Measurements from ENCODE around the gene RAB15. TPM values are rescaled to one million over a fixed set of nuclear protein-coding genes. Genes with fewer than 3 reads are reported as not detected.
A peak's percentile ranks its signal among the peaks of the same experiment; 100 is the strongest.

The RAB15 gene
- total and polyA plus RNA-seq, 2 of the 8 experiments (the other 6 are each of a cell fraction or from before 2014, with no cell fraction given): 38.8 to 58.1 TPM

- 0 out of 2 replicates have a peak overlapping the region, but pooled peaks have one; percentile 43 for H2BK12ac ChIP-seq (ENCODE audit: low read depth, low read length)
- no peak overlapping the region for H2BK15ac ChIP-seq (ENCODE audit: low read length)
- H4K20me1 ChIP-seq (replicated peaks in 1 of 2; ENCODE audit: control insufficient read depth in 1 of 2, insufficient read depth in 2 of 2, low read length in 2 of 2): peaks cover 0 to 2% of the 10 kb centered on the region in 2 experiments
- H2AFZ ChIP-seq (ENCODE audit: low read length): no peak overlapping the region
- peaks cover 5 to 16% (median 15%) of the 10 kb centered on the region in 4 experiments; a peak in 6 of 7 replicates for H3K4me1 ChIP-seq (replicated peaks in 1 of 4; ENCODE audit: control insufficient read depth in 3 of 4, insufficient read depth in 4 of 4, low read length in 3 of 4)
- ChIA-PET CTCF (ENCODE audit: partially characterized antibody) (interaction anchor here (0.7 to 3.8 kb wide), 28 partner anchors 8 to 178 kb away, joined by 3 to 25 read pairs (median 5); partner anchors contain the start of gene GPX2), POLR2A (ENCODE audit: partially characterized antibody) (interaction anchor here (0.8 to 2.2 kb wide), 5 partner anchors 9 to 39 kb away, joined by 3 to 9 read pairs (median 3); partner anchors contain the start of gene CHURC1)
- no peak overlapping the region for H3K27ac ChIP-seq (ENCODE audit: low read depth, low read length)
- WGBS, 2 experiments (ENCODE audit: extremely low coverage in 1 of 2, insufficient coverage in 1 of 2, insufficient read length in 1 of 2, insufficient replicate concordance in 2 of 2, low coverage in 1 of 2, low lambda C conversion rate in 2 of 2, missing lambda C conversion rate in 1 of 2): 97% methylated on average over 8 of the region's 8 CpGs; no CpG with 5 or more reads in 1 of the 2 experiments
- no peak overlapping the region for H3K18ac ChIP-seq (ENCODE audit: extremely low read depth, low read length)
- no peak for DNase-seq (ENCODE audit: low read depth in 1 of 2, low spot score in 2 of 2)
- no peak overlapping the region for H3K9ac ChIP-seq (replicated peaks in 1 of 4; ENCODE audit: extremely low read depth in 1 of 4, low read depth in 3 of 4, low read length in 3 of 4)
- H4K91ac ChIP-seq (replicated peaks; ENCODE audit: insufficient read length, low read length): peak overlapping the region; percentile 23
- peaks cover 5 to 25% (median 12%) of the 10 kb centered on the region in 4 experiments; a peak in 4 of 8 replicates for H3K36me3 ChIP-seq (ENCODE audit: control insufficient read depth in 2 of 4, insufficient read depth in 4 of 4, low read length in 3 of 4)
- no peak overlapping the region for H3K23ac ChIP-seq (ENCODE audit: insufficient read length)
- no peak for FAIRE-seq
- no peaks in the 10 kb centered on the region for H3K27me3 ChIP-seq (replicated peaks in 1 of 4; ENCODE audit: control insufficient read depth in 3 of 4, extremely low read depth in 1 of 4, insufficient read depth in 3 of 4, low read length in 3 of 4)
- no peaks in the 10 kb centered on the region for H3K79me2 ChIP-seq (ENCODE audit: control insufficient read depth in 1 of 2, insufficient read depth in 2 of 2, low read length in 2 of 2)
- H3K79me1 ChIP-seq (ENCODE audit: low read depth, low read length): no peaks in the 10 kb centered on the region; the same call in 1 of the 2 replicates
- H4K5ac ChIP-seq (ENCODE audit: insufficient read length, low read depth, low read length): no peak overlapping the region
- no peaks in the 10 kb centered on the region for H3K9me3 ChIP-seq (ENCODE audit: insufficient read depth in 2 of 2, low read depth in 1 of 2, low read length in 1 of 2)
- no peak overlapping the region for H3K56ac ChIP-seq (replicated peaks; ENCODE audit: insufficient read length, low read depth, low read length)
- no peak overlapping the region for H2BK120ac ChIP-seq (replicated peaks; ENCODE audit: low read depth, low read length)
- no peak overlapping the region for H3K4me3 ChIP-seq (ENCODE audit: extremely low read depth in 1 of 4, insufficient read depth in 2 of 4, low read depth in 3 of 4, low read length in 4 of 4)
- no peak overlapping the region for H3K4me2 ChIP-seq (ENCODE audit: insufficient read depth in 1 of 2, low read depth in 2 of 2, low read length in 2 of 2)
- no peak overlapping the region for H3K14ac ChIP-seq (ENCODE audit: insufficient read length)
- no peak overlapping the region for H3K4ac ChIP-seq (replicated peaks; ENCODE audit: insufficient read length, low read depth, low read length)
- H2AK5ac ChIP-seq (ENCODE audit: low read depth, low read length): no peak overlapping the region
- no peaks in the 10 kb centered on the region for H3K23me2 ChIP-seq (ENCODE audit: low read depth, low read length)
- H4K8ac ChIP-seq (ENCODE audit: extremely low read depth, insufficient read depth, low read length): no peak overlapping the region
- no peak overlapping the region for H2BK20ac ChIP-seq (ENCODE audit: low read length)
- H2BK5ac ChIP-seq (ENCODE audit: low read depth, low read length): no peak overlapping the region
- TF ChIP-seq ASH2L (IDR thresholded peaks at IDR 0.05; ENCODE audit: low read length): no peak
- no peak for TF ChIP-seq GABPA (IDR thresholded peaks at IDR 0.05; ENCODE audit: borderline replicate concordance, insufficient read depth, low read length)
- no peak for TF ChIP-seq CTCF (IDR thresholded peaks at IDR 0.05; ENCODE audit: control extremely low read depth in 1 of 3, insufficient read depth in 1 of 3, low read depth in 1 of 3, low read length in 3 of 3)
- TF ChIP-seq RBBP5 (IDR thresholded peaks at IDR 0.05; ENCODE audit: borderline replicate concordance, low read depth, low read length): no peak
- TF ChIP-seq RXRA (IDR thresholded peaks at IDR 0.05; ENCODE audit: insufficient read depth, low read depth, low read length): no peak
- TF ChIP-seq HDAC6 (IDR thresholded peaks at IDR 0.05; ENCODE audit: low read depth, low read length): no peak
- no peak for TF ChIP-seq CEBPB (IDR thresholded peaks at IDR 0.05; ENCODE audit: low read depth, low read length)
- TF ChIP-seq EZH2 (IDR thresholded peaks at IDR 0.05; ENCODE audit: low read depth, low read length, severe bottlenecking): no peak
- no peak for TF ChIP-seq CREB1 (IDR thresholded peaks at IDR 0.05)
- TF ChIP-seq NRF1 (IDR thresholded peaks at IDR 0.05; ENCODE audit: low read depth, low read length): no peak
- no peak for TF ChIP-seq FOSL1 (IDR thresholded peaks at IDR 0.05; ENCODE audit: insufficient read depth, low read depth, low read length)
- TF ChIP-seq SP2 (IDR thresholded peaks at IDR 0.05; ENCODE audit: low read length): no peak
Observed at GRCh38 chr14:64953310-64953654, 18.9 kb downstream of the RAB15 start.

Data from H1 (cell line).